HG03159 (cell line): Measurements from ENCODE around the gene NDUFA8.
"Not testable (repeated sequence)": the region's sequence is repeated elsewhere in the genome, so short reads cannot be mapped to it uniquely, and the experiment has no call there.

Experiments used
- ATAC-seq: cut with Tn5 transposase; IDR thresholded peaks from one replicate; pipeline ENCODE4 v1.9.1; 2021; ENCODE audit warnings: mild to moderate bottlenecking, moderate library complexity; ENCODE audit not compliant: unreplicated experiment

The NDUFA8 gene

DNA sequence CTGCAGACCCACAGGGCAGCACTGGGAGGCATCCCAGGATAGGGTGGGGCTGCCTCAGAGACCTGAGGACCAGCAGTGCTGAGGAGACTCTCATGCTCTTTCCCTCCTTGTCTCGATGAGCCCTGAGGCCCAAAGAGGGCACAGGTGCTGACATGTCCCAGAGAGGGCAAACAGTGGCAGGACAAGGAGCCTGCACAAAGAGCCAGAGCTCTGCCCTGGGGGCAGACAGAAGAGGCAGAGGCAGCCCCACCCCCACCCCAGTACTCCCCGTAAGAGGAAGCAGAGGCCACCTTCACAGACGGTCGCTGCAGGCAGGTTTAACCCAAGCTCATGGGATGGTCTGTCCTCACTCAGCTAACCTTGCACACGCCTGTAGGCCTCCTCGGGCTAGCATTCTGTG is 37.1 kb downstream of the NDUFA8 start:
- ATAC-seq, result no peak

DNA sequence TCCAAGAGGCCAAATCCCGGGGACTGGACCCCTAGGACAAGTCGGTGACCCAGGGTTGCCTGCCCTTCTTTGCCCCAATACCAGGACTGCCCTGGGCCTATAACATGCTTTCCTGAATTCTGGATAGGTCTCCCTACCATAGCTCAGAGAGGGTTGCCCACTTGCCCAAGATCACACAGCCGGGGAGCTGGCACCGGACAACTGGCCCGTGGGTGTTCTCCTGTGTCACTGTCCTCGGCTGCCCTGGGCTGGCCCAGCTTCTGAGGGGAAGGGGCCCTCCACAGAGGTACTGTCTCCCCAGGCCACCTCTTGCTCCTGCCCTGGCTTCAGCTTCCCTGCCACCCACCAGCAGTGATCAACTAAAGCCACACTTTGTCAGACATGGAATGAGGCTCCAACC is 37.6 kb downstream of the NDUFA8 start:
- ATAC-seq, result no peak

- ATAC-seq, result no peak
These were observed 38.2 kb downstream of the NDUFA8 start for GRCh38 chr9:122121391-122121790.

- no peak for ATAC-seq
These were observed 39.1 kb downstream of the NDUFA8 start for GRCh38 chr9:122120316-122121071.

DNA sequence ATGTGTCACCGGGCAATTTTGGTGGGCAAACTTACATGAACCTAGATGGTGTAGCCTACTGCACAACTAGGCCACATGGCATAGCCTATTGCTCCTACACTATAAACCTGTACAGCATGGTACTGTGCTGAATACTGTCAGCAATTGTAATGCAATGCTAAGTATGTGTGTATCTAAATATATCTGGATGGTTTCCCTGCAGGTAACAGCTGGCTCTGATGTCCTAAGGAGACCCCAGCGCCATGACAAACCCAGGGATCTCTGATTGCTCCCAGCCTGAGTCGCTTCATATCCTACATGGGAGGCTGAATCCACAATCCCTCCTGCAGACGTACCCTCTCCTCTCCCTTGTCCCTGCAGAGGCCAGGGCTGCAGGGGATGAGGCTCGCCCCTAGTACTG is 39.9 kb downstream of the NDUFA8 start:
- no peak for ATAC-seq

- ATAC-seq, result no peak
These were observed 40.4 kb downstream of the NDUFA8 start for GRCh38 chr9:122119166-122119521.

DNA sequence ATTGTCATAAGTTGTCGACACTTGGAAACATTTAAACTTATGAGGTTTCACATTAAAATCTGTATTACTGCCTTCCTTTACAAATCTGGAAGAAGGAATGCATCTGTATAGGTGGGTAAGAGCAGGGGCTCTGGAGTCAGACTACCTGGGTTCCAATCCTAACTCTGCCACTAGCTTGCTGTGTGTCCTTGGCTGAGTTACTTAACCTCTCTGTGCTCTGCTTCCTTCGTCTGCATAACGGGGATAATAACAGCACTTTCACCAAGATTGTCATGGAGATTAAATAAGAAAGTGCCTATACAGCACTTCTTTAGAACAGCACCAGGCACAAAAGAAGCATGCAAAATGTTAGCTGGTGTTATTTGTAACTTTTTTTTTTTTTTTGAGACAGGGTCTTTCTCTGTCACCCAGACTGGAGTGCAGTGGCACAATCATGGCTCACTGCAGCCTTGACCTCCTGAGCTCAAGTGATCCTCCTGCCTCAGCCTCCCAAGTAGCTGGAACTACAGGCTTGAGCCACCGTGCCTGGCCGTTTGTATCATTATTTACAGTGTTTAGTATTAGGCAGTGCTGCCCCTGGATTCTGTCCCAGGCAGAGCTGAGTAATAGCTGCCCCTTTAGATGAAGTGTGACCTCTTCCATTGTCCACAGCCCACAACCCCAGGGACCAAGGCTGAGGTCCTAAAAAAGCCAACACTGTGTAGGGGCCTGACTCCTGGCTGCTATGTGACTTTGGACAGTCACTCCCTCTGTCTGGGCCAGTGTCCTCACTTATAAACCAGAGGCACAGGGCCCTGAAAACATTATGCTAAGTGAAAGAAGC is 41.0 kb downstream of the NDUFA8 start:
- no peak for ATAC-seq

GRCh38 chr9:122117241-122117640 is 42.3 kb downstream of the NDUFA8 start:
- ATAC-seq, result not testable (repeated sequence)

DNA sequence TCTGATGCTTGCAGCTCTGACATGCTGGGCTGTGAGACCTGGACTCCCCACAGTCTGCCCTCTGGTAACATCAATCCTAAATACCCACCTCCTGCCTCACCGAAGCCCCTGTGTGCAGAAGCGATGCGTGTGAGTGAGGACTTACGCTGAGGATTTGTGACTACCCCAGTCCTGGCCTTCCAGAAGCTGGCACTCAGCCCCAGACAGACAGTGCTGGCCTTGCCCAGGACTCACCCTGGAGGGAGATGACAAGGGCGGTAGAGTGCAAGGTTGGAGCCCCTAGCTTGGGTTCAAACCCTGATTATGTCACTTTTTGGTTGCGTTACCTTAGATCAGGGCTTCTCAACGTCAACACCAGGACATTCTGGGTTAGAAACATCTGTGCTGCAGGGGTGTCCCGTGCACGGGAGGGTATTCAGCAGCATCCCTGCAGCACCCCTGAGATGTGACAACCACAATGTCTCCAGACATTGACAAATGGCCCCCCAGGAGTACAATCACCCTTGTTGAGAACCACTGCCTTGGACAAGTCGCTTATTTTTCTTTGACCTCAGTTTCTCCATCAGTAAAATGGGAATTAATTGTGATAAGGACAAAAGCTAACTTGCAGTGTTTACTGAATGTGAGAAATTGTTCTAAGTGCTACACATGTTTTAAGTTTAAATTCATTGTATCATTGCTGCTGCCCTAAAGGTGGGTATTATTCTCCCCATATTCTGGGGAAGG is 43.0 kb downstream of the NDUFA8 start:
- ATAC-seq, result no peak

DNA sequence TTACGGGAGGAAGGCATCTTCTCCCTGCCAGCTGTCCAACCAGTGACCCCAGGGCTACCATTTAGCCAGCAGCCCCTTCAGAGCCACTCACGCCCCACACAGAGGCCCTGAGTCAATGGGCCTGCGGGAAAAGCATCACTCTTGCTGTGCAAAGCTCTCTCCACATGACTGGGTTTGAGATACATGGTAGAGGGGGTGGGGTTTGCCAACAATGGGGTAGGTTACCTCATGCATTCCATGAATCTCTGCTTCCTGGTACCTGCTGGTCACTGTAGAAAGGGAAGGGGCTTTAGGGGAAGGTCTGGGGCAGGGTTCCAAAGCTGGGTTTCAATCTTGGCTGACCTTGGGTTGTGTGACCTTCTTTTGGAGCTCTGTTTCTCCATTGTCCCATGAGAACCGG is 43.5 kb downstream of the NDUFA8 start:
- ATAC-seq, result no peak

DNA sequence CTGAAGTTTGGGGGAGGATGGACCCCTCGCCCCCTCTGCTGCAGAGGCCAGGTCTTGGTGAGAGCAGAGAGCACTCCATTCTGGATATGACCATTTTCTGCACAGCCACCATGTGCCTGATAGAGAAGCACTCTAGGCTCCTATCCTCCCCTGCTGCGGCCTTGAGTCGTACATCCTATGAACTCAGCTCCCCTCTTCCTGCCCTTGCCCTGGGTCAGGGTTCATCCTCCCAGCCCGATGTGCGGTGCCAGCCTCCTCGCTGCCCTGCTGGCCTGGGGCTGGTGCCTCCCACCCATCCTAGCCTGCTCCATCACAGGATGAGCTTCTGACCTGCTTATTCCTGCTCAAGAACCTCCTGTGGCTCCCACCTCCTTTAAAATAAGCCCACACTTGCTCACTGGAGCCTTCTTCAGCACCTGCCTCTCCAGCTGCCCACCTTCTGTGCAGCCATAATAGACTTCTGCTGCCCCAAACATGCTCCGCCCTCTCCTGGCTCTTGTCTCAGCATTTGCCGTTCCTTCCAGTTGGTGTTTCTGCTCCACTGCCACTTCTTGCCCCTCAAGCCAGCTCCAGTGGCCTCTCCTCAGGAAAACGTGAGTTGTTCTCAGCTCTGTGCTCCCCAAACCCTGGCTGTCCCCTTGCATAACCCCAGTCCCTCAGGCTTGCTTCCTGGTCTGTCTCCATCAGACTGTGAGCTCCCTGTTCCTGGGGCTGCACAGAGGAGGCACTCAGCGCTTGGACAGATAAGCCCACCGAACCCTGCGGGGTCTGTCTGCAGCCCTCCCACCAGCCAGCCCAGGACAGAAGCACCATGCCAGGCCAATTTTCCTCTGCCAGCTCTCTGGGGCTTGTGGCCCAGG is 44.2 kb downstream of the NDUFA8 start:
- no peak for ATAC-seq

DNA sequence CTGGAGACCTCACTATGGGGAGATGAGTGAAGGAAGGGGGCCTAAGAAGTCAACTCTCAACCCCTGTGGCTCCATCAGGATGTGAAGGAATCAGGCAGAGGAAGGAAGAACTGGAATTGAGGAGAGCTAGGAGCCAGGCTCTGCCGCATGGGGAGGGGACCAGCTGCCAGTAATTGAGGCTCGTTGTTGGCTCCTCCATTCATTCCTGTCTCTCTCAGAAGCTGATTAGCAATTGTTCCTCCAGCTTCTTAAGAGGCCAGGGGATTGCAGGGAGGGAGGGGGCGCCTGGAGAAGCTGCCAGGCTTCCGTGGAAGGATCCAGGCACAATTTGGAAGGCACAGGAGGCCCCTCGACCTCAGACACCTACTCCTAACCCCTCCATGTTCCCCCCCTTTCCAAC is 46.0 kb downstream of the NDUFA8 start:
- no peak for ATAC-seq

GRCh38 chr9:122112238-122112637 is 47.3 kb downstream of the NDUFA8 start:
- ATAC-seq, result no peak

DNA sequence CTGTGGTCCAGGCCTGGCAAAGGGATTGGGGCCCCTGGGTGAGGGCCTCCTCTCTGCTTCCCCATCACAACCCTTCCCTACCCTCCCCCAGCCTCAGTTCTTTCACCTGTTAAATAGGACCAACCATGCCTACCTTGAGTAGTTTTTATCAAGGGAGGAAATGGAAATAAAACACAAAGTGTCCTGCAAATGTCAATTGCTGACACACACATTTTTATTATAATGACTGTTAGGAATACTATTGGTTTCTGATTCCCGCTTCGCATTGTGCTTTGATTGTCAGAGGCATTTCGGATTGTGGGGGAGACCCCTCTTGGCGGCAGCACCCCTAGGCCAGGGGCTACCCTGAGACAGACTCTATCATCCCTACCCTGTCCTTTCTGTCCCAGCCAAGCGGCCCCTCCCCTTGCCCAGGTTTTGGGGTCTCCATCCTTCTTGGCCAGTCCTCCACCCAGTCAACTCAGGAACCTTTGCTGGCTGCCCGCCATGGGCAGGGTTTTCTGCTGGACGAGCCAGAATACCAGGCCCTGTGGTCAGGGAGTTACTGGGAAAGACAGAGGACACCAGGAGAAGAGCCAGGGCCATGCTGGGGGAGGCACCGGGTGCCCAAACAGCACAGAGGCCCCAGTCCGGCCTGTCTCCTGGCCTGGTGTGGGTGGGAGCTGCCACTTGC is 48.0 kb downstream of the NDUFA8 start:
- ATAC-seq, result no peak

DNA sequence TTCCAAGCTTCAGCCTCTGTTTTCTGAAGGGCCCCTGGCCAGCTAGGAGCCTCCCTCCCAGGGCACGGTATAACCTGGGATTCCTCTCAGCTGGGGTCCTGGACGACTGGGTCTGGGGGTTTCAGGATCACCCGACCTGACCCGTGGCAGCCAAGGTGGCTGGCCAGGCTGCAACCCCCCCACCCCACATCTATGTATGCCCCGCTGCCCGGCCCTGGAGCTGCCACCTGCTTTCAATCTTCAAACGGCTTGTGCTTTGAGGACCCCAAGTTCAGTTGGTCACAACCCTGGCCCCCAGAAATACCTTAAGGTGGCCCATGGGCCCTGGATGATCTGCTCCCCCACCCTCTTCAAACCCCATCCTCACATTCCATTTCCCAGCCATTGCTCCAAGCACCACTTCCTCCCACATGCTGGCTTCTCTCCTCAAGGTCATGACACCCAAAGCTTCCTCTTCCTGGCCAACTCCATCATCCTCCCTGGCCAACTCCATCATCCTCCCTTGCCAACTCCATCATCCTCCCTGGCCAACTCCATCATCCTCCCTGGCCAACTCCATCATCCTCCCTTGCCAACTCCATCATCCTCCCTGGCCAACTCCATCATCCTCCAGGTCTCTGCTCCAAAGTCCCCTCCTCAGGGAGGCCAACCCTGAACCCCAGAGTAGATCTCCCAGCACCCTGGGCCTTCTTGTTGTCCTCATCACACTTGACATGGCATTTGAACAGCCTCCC is 49.3 kb downstream of the NDUFA8 start:
- no peak for ATAC-seq

DNA sequence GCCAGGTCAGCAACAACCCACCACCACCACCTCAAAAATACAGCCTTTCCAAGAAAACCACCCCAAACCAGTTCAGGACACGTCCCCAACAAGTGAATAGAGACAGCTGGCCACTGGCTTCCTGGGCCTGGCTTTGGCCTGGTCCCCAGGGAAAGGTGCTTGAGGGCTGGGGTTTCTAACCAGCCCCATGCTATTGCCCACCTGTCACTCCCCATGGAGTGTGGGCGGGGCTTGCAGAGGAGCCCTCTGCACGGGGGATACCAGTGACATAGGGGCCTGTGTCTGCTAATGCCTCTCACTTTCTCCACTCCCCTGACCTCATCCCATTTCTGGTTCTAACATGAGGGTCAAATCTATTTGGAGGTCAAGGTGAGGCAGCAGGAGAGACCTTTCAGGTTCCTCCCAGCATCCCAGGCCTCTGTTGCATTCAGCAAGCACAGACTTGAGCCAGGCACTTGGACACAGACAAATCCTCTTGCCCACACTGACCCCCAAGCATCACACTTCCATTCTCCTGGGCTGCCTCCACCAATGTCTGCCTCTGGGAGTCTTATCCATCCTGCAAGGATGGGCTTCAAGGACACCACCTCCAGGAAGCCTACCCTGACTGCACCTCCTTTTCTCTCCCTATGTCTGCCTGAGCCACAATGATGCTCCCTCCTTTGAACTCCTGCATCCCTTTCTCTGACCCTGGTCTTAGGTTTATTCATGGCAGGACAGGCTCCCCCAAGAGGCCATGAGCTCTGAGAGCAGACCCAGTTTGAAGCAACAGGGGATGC is 50.4 kb downstream of the NDUFA8 start:
- ATAC-seq, result no peak

DNA sequence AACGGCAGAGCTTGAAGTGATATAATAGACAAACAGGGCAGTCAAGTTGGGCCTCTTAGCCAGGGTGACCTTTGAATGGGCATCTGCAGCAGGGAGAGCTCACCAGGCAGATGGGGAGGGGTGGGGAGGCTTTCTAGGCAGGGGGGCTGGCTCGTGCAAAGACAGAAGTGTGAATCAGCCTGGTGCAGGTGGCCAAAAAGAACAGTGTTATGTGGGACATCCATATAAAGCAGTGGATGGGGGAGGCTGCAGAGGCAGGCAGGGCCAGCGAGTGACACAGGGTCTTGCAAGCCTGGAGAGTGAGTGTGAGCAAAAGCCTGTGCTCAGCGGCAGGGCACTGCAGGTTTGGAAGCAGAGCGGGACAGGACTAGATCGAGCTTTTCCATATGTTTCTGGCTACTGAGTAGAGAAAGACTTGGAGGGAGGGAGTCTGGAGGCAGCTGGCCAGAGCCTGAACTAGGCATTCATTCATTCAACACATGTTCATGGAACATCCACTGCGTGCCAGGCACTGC is 52.2 kb downstream of the NDUFA8 start:
- ATAC-seq, result no peak

DNA sequence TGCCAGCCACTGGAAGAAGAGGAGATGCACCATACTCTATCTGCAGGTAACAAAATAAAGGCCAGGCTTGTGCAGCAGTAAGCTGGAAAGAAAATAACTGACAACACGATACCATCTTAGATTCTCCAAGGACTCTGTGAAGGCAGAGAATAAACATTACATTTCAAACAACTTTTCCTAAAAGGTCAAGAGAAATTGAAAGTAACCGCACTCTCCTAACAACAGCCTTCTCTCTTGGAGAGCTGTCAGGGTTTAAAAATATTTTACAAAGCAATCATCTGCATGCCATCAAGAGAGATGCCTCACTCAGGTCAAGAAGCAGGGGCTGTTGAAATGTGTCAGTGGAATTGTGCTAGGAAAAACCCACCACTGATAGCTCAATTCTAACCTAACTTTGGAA is 53.0 kb downstream of the NDUFA8 start:
- no peak for ATAC-seq

- ATAC-seq, result no peak
These were observed 55.6 kb downstream of the NDUFA8 start for GRCh38 chr9:122103985-122104384.
